Measurements from ENCODE around the gene KIF3C.

DNA sequence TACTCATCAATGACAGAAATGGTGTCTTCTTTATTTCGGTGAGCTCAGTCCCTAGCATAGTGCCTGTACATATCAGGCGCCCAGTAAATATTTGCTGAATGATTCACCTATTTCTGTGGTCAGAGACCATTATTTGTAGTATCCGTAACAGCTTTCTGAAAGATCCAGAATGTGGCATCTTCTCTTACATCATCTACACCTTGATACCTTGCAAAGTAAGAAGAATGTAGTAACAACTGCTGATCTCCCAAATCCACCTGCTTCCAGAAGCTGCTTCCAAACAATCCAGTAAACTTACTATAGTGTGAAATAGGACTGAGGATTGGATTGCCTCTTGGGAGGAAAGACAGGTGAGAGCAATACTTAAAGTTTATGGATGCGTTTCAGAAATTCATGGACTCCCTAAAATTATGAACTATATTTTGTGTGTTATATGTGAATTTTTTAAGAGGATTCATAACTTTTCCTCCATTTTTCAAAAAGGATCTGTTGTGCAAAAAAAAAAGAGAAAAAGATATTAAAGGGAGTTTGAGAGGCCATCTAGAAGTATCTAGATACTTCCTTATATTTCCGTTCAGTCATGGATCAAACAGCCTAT is 103.1 kb downstream of the KIF3C start:
- TF ChIP-seq, protein P1, sequence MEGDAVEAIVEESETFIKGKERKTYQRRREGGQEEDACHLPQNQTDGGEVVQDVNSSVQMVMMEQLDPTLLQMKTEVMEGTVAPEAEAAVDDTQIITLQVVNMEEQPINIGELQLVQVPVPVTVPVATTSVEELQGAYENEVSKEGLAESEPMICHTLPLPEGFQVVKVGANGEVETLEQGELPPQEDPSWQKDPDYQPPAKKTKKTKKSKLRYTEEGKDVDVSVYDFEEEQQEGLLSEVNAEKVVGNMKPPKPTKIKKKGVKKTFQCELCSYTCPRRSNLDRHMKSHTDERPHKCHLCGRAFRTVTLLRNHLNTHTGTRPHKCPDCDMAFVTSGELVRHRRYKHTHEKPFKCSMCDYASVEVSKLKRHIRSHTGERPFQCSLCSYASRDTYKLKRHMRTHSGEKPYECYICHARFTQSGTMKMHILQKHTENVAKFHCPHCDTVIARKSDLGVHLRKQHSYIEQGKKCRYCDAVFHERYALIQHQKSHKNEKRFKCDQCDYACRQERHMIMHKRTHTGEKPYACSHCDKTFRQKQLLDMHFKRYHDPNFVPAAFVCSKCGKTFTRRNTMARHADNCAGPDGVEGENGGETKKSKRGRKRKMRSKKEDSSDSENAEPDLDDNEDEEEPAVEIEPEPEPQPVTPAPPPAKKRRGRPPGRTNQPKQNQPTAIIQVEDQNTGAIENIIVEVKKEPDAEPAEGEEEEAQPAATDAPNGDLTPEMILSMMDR (tag by site-specific recombination; IDR thresholded peaks at IDR 0.05): no peak
- TF ChIP-seq OVOL3 (tag by site-specific recombination; IDR thresholded peaks at IDR 0.05): no peak
- no peak for TF ChIP-seq ZNF211 (tag by site-specific recombination; IDR thresholded peaks at IDR 0.05; ENCODE audit: low read depth)
- TF ChIP-seq, protein P2, sequence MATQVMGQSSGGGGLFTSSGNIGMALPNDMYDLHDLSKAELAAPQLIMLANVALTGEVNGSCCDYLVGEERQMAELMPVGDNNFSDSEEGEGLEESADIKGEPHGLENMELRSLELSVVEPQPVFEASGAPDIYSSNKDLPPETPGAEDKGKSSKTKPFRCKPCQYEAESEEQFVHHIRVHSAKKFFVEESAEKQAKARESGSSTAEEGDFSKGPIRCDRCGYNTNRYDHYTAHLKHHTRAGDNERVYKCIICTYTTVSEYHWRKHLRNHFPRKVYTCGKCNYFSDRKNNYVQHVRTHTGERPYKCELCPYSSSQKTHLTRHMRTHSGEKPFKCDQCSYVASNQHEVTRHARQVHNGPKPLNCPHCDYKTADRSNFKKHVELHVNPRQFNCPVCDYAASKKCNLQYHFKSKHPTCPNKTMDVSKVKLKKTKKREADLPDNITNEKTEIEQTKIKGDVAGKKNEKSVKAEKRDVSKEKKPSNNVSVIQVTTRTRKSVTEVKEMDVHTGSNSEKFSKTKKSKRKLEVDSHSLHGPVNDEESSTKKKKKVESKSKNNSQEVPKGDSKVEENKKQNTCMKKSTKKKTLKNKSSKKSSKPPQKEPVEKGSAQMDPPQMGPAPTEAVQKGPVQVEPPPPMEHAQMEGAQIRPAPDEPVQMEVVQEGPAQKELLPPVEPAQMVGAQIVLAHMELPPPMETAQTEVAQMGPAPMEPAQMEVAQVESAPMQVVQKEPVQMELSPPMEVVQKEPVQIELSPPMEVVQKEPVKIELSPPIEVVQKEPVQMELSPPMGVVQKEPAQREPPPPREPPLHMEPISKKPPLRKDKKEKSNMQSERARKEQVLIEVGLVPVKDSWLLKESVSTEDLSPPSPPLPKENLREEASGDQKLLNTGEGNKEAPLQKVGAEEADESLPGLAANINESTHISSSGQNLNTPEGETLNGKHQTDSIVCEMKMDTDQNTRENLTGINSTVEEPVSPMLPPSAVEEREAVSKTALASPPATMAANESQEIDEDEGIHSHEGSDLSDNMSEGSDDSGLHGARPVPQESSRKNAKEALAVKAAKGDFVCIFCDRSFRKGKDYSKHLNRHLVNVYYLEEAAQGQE (tag by site-specific recombination; IDR thresholded peaks at IDR 0.05): no peak
- TF ChIP-seq, protein P3, sequence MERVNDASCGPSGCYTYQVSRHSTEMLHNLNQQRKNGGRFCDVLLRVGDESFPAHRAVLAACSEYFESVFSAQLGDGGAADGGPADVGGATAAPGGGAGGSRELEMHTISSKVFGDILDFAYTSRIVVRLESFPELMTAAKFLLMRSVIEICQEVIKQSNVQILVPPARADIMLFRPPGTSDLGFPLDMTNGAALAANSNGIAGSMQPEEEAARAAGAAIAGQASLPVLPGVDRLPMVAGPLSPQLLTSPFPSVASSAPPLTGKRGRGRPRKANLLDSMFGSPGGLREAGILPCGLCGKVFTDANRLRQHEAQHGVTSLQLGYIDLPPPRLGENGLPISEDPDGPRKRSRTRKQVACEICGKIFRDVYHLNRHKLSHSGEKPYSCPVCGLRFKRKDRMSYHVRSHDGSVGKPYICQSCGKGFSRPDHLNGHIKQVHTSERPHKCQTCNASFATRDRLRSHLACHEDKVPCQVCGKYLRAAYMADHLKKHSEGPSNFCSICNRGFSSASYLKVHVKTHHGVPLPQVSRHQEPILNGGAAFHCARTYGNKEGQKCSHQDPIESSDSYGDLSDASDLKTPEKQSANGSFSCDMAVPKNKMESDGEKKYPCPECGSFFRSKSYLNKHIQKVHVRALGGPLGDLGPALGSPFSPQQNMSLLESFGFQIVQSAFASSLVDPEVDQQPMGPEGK (tag by site-specific recombination; IDR thresholded peaks at IDR 0.05): no peak
- TF ChIP-seq ZNF558 (tag by site-specific recombination; IDR thresholded peaks at IDR 0.05): no peak
- no peak for TF ChIP-seq ZNF76 (tag by site-specific recombination; IDR thresholded peaks at IDR 0.05; ENCODE audit: borderline replicate concordance, low read depth)
- TF ChIP-seq ZFP3 (tag by site-specific recombination; IDR thresholded peaks at IDR 0.05; ENCODE audit: low read depth): no peak

Measured in HEK293 (cell line).